Measurements from ENCODE around the gene SNCA. TPM values are rescaled to one million over a fixed set of nuclear protein-coding genes. Genes with fewer than 3 reads are reported as not detected.

Gene SNCA
- total RNA-seq, 1 donor from 2014 or later: 7.0 TPM

- no peak for TF ChIP-seq CTCF (IDR thresholded peaks at IDR 0.05; ENCODE audit: borderline replicate concordance)
- Histone ChIP-seq H3K9me3 (replicated peaks) (no peaks in the 10 kb centered on the region), H3K4me3 (no peak overlapping the region), H3K4me1 (peaks cover 7% of the 10 kb centered on the region), H3K27ac (replicated peaks) (no peak overlapping the region), H3K36me3 (no peaks in the 10 kb centered on the region), H3K27me3 (ENCODE audit: low read depth) (no peaks in the 10 kb centered on the region)
- no peak for DNase-seq
- intact Hi-C loops (cut with micrococcal nuclease): no loop called here
These were observed 33.0 kb downstream of the SNCA start for GRCh38 chr4:89803915-89804314.

- intact Hi-C loops (cut with micrococcal nuclease): no loop called here
- Histone ChIP-seq H3K4me3 (no peak overlapping the region), H3K27ac (replicated peaks) (no peak overlapping the region), H3K4me1 (peaks cover 7% of the 10 kb centered on the region), H3K27me3 (ENCODE audit: low read depth) (no peaks in the 10 kb centered on the region), H3K9me3 (replicated peaks) (no peaks in the 10 kb centered on the region), H3K36me3 (no peaks in the 10 kb centered on the region)
- no peak for TF ChIP-seq CTCF (IDR thresholded peaks at IDR 0.05; ENCODE audit: borderline replicate concordance)
- DNase-seq: no peak
These were observed 33.9 kb downstream of the SNCA start for GRCh38 chr4:89803036-89803435.

GRCh38 chr4:89800527-89801103, 36.3 kb downstream of the SNCA start:
- Histone ChIP-seq H3K27ac (replicated peaks) (no peak overlapping the region), H3K36me3 (no peaks in the 10 kb centered on the region), H3K4me1 (peaks cover 7% of the 10 kb centered on the region), H3K27me3 (ENCODE audit: low read depth) (no peaks in the 10 kb centered on the region), H3K4me3 (no peak overlapping the region), H3K9me3 (replicated peaks) (no peaks in the 10 kb centered on the region)
- intact Hi-C loops (cut with micrococcal nuclease): no loop called here
- DNase-seq: no peak
- no peak for TF ChIP-seq CTCF (IDR thresholded peaks at IDR 0.05; ENCODE audit: borderline replicate concordance)

- no peak for TF ChIP-seq CTCF (IDR thresholded peaks at IDR 0.05; ENCODE audit: borderline replicate concordance)
- intact Hi-C loops (cut with micrococcal nuclease): no loop called here
- DNase-seq: no peak
- H3K4me1 ChIP-seq: peaks cover 1% of the 10 kb centered on the region
- no peaks in the 10 kb centered on the region for H3K9me3 ChIP-seq (replicated peaks)
- H3K27me3 ChIP-seq (ENCODE audit: low read depth): no peaks in the 10 kb centered on the region
- H3K4me3 ChIP-seq: no peak overlapping the region
- no peak overlapping the region for H3K27ac ChIP-seq (replicated peaks)
- no peaks in the 10 kb centered on the region for H3K36me3 ChIP-seq
These were observed 36.9 kb downstream of the SNCA start for GRCh38 chr4:89800012-89800516.

- Histone ChIP-seq H3K4me3 (no peak overlapping the region), H3K36me3 (no peaks in the 10 kb centered on the region), H3K27ac (replicated peaks) (no peak overlapping the region), H3K27me3 (ENCODE audit: low read depth) (no peaks in the 10 kb centered on the region), H3K9me3 (replicated peaks) (no peaks in the 10 kb centered on the region), H3K4me1 (no peaks in the 10 kb centered on the region)
- intact Hi-C loops (cut with micrococcal nuclease): no loop called here
- TF ChIP-seq CTCF (IDR thresholded peaks at IDR 0.05; ENCODE audit: borderline replicate concordance): no peak
- DNase-seq: no peak
These were observed 37.9 kb downstream of the SNCA start for GRCh38 chr4:89799071-89799470.
